Lung (tissue), 12 donors: ENCODE results near the gene GYS1. TPM values are rescaled to one million over a fixed set of nuclear protein-coding genes. Genes with fewer than 3 reads are reported as not detected.

Experiments used
- ATAC-seq: fragments of 200-7000 bp; cut with Tn5 transposase; one replicate; pipeline ENCODE4 v1.9.1; 2020; ENCODE audit warnings: moderate number of reproducible peaks; ENCODE audit not compliant: insufficient read depth, low FRiP score
- DNase-seq, 3 donors: peaks; one replicate each; pipeline ENCODE4 v3.0.0-alpha.2; 2013 to 2017
- H3K27ac ChIP-seq, 2 donors: one replicate each; pipeline ENCODE4 v1.5.1; 2013; ENCODE audit warnings: mild to moderate bottlenecking in 2 of 2, moderate library complexity in 2 of 2, control low read depth in 1 of 2, inconsistent platforms in 1 of 2, low read depth in 1 of 2, low read length in 1 of 2
- H3K27me3 ChIP-seq, 3 donors: one replicate each; pipeline ENCODE4 v1.5.1; 2013; ENCODE audit warnings: low read length in 2 of 3; ENCODE audit not compliant: control insufficient read depth in 3 of 3, insufficient read depth in 3 of 3
- H3K36me3 ChIP-seq, 4 donors: one replicate each; pipeline ENCODE4 v1.5.1; 2013; ENCODE audit warnings: low read length in 4 of 4, mild to moderate bottlenecking in 1 of 4, moderate library complexity in 1 of 4; ENCODE audit not compliant: control insufficient read depth in 4 of 4, insufficient read depth in 4 of 4
- H3K4me1 ChIP-seq, 5 donors: one replicate each; pipeline ENCODE4 v1.5.1; 2013; ENCODE audit warnings: low read length in 5 of 5, mild to moderate bottlenecking in 2 of 5, moderate library complexity in 1 of 5; ENCODE audit not compliant: control insufficient read depth in 5 of 5, insufficient read depth in 5 of 5
- H3K4me3 ChIP-seq: one replicate; pipeline ENCODE4 v1.5.1; 2013; ENCODE audit warnings: mild to moderate bottlenecking, control low read depth, moderate library complexity
- H3K9ac ChIP-seq, 2 donors: one replicate each; pipeline ENCODE4 v1.5.1; 2013; ENCODE audit warnings: low read length in 2 of 2, control low read depth in 1 of 2; ENCODE audit not compliant: insufficient read depth in 1 of 2
- H3K9me3 ChIP-seq, 4 donors: one replicate each; pipeline ENCODE4 v1.5.1; 2013; ENCODE audit warnings: low read length in 3 of 4, mild to moderate bottlenecking in 1 of 4, moderate library complexity in 1 of 4; ENCODE audit not compliant: control insufficient read depth in 4 of 4, insufficient read depth in 3 of 4
- CTCF ChIP-seq: IDR thresholded peaks from 2 replicates; pipeline ENCODE4 v1.5.1; 2012; ENCODE audit warnings: mild to moderate bottlenecking; ENCODE audit errors: control extremely low read depth, extremely low read depth
- WGBS, 2 donors: extraction: QIAGEN DNeasy Blood & Tissue Kit; methylation state at CpG; one replicate each; pipeline ENCODE4 v1.1.7; 2013; 5-methylcytosine and 5-hydroxymethylcytosine counted together
- polyA plus RNA-seq, 2 donors: library from polyadenylated mRNA; stranded (reverse); fragments of 200-250 nt; gene quantifications; one replicate each; pipeline ENCODE4 v1.2.1, GENCODE V29; 2013
- total RNA-seq, 2 donors: library from RNA; depleted of rRNA in 1 of 2; stranded (reverse); fragments of >200 nt in 1 of 2; gene quantifications; one replicate each; pipeline ENCODE4 v1.2.1, GENCODE V29; 2014 to 2021
- donor health status: control.
- donor health status: control.
- donor health status: Bipolar disorder and iron deficiency.
- donor health status: healthy.
- donor health status: DM: yes; HTN: yes; CAD: no.

GYS1 gene
- total and polyA plus RNA-seq, 4 donors, result 22.7 to 49.7 (median 31.9) TPM

- no peak for ATAC-seq
- DNase-seq, result no peak
- H3K9me3 ChIP-seq, result peaks cover 0 to 10% (median 2%) of the 10 kb centered on the region in 4 donors
- no peak overlapping the region for H3K27ac ChIP-seq
- TF ChIP-seq CTCF, result no peak
- no peak overlapping the region for H3K9ac ChIP-seq
- peaks cover 0 to 1% (median 0%) of the 10 kb centered on the region in 3 donors for H3K27me3 ChIP-seq
- no peaks in the 10 kb centered on the region for H3K36me3 ChIP-seq
- H3K4me1 ChIP-seq, result peaks cover 0 to 9% (median 0%) of the 10 kb centered on the region in 5 donors
- H3K4me3 ChIP-seq, result no peak overlapping the region
- 82 to 94% methylated on average over 7 of the region's 7 CpGs for whole genome bisulfite sequencing, 2 donors
Observed at GRCh38 chr19:48938256-48938655, 54.9 kb downstream of the GYS1 start.

DNA sequence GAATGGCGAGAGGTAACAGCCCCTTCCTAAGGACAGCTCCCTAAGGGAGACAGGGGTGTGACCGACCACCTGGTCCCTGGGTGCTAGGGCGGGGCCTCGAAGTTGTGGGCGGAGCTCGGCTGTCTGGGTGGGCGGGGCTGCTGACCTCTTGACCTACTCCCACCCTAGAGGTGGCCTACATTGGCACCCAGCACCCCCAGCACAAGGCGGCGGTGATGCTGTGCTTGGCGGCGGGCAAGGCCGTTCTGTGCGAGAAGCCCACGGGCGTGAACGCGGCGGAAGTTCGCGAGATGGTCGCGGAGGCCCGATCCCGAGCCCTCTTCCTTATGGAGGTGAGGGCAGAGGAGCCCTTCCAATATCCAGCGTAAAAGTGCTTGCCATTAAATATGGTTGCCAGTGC lies 57.2 kb downstream of the GYS1 start:
- H3K9me3 ChIP-seq, result peaks cover 0 to 4% (median 0%) of the 10 kb centered on the region in 4 donors
- DNase-seq (no peak), ATAC-seq (no peak)
- no peak overlapping the region for H3K4me3 ChIP-seq
- H3K4me1 ChIP-seq, result peaks cover 0 to 10% (median 0%) of the 10 kb centered on the region in 5 donors
- H3K36me3 ChIP-seq, result no peaks in the 10 kb centered on the region
- 94 to 97% methylated on average over 25 of the region's 25 CpGs for WGBS, 2 donors
- H3K27ac ChIP-seq, result no peak overlapping the region
- no peak overlapping the region for H3K9ac ChIP-seq
- peaks cover 0 to 4% (median 3%) of the 10 kb centered on the region in 3 donors for H3K27me3 ChIP-seq
- no peak for TF ChIP-seq CTCF

- peaks cover 0 to 4% (median 3%) of the 10 kb centered on the region in 3 donors for H3K27me3 ChIP-seq
- no peak overlapping the region for H3K9ac ChIP-seq
- H3K36me3 ChIP-seq, result no peaks in the 10 kb centered on the region
- ATAC-seq (no peak), DNase-seq (no peak)
- H3K4me3 ChIP-seq, result no peak overlapping the region
- H3K9me3 ChIP-seq, result no peaks in the 10 kb centered on the region
- no peak for TF ChIP-seq CTCF
- no peak overlapping the region for H3K27ac ChIP-seq
- peaks cover 0 to 10% (median 0%) of the 10 kb centered on the region in 5 donors for H3K4me1 ChIP-seq
- 89% methylated on average over 19 of the region's 19 CpGs for WGBS, 2 donors
Observed at GRCh38 chr19:48934837-48935236, 58.3 kb downstream of the GYS1 start.
